Measurements from ENCODE around the gene DCDC2C. TPM values are rescaled to one million over a fixed set of nuclear protein-coding genes. Genes with fewer than 3 reads are reported as not detected.

DCDC2C gene
- polyA plus RNA-seq, 3 donors: not detected

GRCh38 chr2:3701071-3701470 is 2.3 kb upstream of the DCDC2C start:
- H3K36me3 ChIP-seq (replicated peaks in 1 of 2; ENCODE audit: control insufficient read depth in 1 of 2, insufficient read depth in 2 of 2, low read length in 2 of 2): no peaks in the 10 kb centered on the region
- TF ChIP-seq CTCF (IDR thresholded peaks at IDR 0.05): no peak
- Mint-ChIP-seq H3K4me3 (no peak overlapping the region), H3K4me1 (no peaks in the 10 kb centered on the region), H3K27me3 (ENCODE audit: low read depth in 3 of 3) (peaks cover 16 to 35% (median 22%) of the 10 kb centered on the region in 3 donors), H3K9me3 (peaks cover 0 to 9% (median 4%) of the 10 kb centered on the region in 7 donors), H3K36me3 (peaks cover 0 to 2% of the 10 kb centered on the region in 2 donors), H3K27ac (no peak overlapping the region)
- 100% methylated on average over 2 of the region's 5 CpGs for WGBS (ENCODE audit: insufficient coverage)
- H3K9ac ChIP-seq (ENCODE audit: insufficient read depth, low read length, poor library complexity, severe bottlenecking): no peak overlapping the region
- intact Hi-C loops (cut with micrococcal nuclease): no loop called here
- H3K27me3 ChIP-seq (ENCODE audit: control insufficient read depth in 2 of 2, insufficient read depth in 2 of 2, low read length in 2 of 2): peaks cover 10 to 18% of the 10 kb centered on the region in 2 donors
- no peaks in the 10 kb centered on the region for H3K79me2 ChIP-seq (ENCODE audit: insufficient read depth, low read length)
- no peaks in the 10 kb centered on the region for H4K20me1 ChIP-seq (ENCODE audit: insufficient read depth, low read length)
- H3K27ac ChIP-seq (ENCODE audit: low read depth in 1 of 2, low read length in 2 of 2): no peak overlapping the region
- H3K9me3 ChIP-seq (replicated peaks in 1 of 2; ENCODE audit: control insufficient read depth in 1 of 2, insufficient read depth in 1 of 2, low read length in 2 of 2): peaks cover 0 to 5% of the 10 kb centered on the region in 2 donors
- no peak overlapping the region for H3K4me3 ChIP-seq (replicated peaks in 1 of 3; ENCODE audit: low read depth in 2 of 3, low read length in 3 of 3)
- no peak for DNase-seq
- H2AFZ ChIP-seq (ENCODE audit: insufficient read depth, low read depth, low read length, poor library complexity, severe bottlenecking): no peak overlapping the region
- H3K4me1 ChIP-seq (ENCODE audit: control insufficient read depth in 1 of 2, insufficient read depth in 2 of 2, low read length in 2 of 2): no peaks in the 10 kb centered on the region
- no peak overlapping the region for H3K4me2 ChIP-seq (replicated peaks; ENCODE audit: extremely low read depth, low read length, poor library complexity, severe bottlenecking)

- H3K4me3 Mint-ChIP-seq: no peak overlapping the region
- H3K4me2 ChIP-seq (replicated peaks; ENCODE audit: extremely low read depth, low read length, poor library complexity, severe bottlenecking): no peak overlapping the region
- 24% methylated on average over 48 of the region's 73 CpGs for WGBS (ENCODE audit: insufficient coverage)
- DNase-seq: no peak
- no peak overlapping the region for H3K27ac ChIP-seq (ENCODE audit: low read depth in 1 of 2, low read length in 2 of 2)
- H3K27ac Mint-ChIP-seq: no peak overlapping the region
- peaks cover 22 to 38% (median 24%) of the 10 kb centered on the region in 3 donors for H3K27me3 Mint-ChIP-seq (ENCODE audit: low read depth in 3 of 3)
- H3K36me3 Mint-ChIP-seq: peaks cover 0 to 2% of the 10 kb centered on the region in 2 donors
- peaks cover 10 to 18% of the 10 kb centered on the region in 2 donors for H3K27me3 ChIP-seq (ENCODE audit: control insufficient read depth in 2 of 2, insufficient read depth in 2 of 2, low read length in 2 of 2)
- H3K4me3 ChIP-seq (replicated peaks in 1 of 3; ENCODE audit: low read depth in 2 of 3, low read length in 3 of 3): no peak overlapping the region
- no peak overlapping the region for H3K9ac ChIP-seq (ENCODE audit: insufficient read depth, low read length, poor library complexity, severe bottlenecking)
- no peak overlapping the region for H2AFZ ChIP-seq (ENCODE audit: insufficient read depth, low read depth, low read length, poor library complexity, severe bottlenecking)
- H3K9me3 ChIP-seq (replicated peaks in 1 of 2; ENCODE audit: control insufficient read depth in 1 of 2, insufficient read depth in 1 of 2, low read length in 2 of 2): peaks cover 0 to 5% of the 10 kb centered on the region in 2 donors
- H3K79me2 ChIP-seq (ENCODE audit: insufficient read depth, low read length): no peaks in the 10 kb centered on the region
- no peak for TF ChIP-seq CTCF (IDR thresholded peaks at IDR 0.05)
- peaks cover 0 to 11% (median 4%) of the 10 kb centered on the region in 7 donors for H3K9me3 Mint-ChIP-seq
- no peaks in the 10 kb centered on the region for H3K36me3 ChIP-seq (replicated peaks in 1 of 2; ENCODE audit: control insufficient read depth in 1 of 2, insufficient read depth in 2 of 2, low read length in 2 of 2)
- H3K4me1 Mint-ChIP-seq: no peaks in the 10 kb centered on the region
- H4K20me1 ChIP-seq (ENCODE audit: insufficient read depth, low read length): no peaks in the 10 kb centered on the region
- H3K4me1 ChIP-seq (ENCODE audit: control insufficient read depth in 1 of 2, insufficient read depth in 2 of 2, low read length in 2 of 2): no peaks in the 10 kb centered on the region
- intact Hi-C loops (cut with micrococcal nuclease): no loop called here
Measured at GRCh38 chr2:3703757-3704355, 481 bp downstream of the DCDC2C start.

Measured in CD14-positive monocyte (primary cell).